ENCODE results near the gene SURF2. TPM values are rescaled to one million over a fixed set of nuclear protein-coding genes. Genes with fewer than 3 reads are reported as not detected.
A peak's percentile ranks its signal among the peaks of the same experiment; 100 is the strongest.

The SURF2 gene
- total and polyA plus RNA-seq, 9 of the 15 experiments (the other 6 are each of a cell fraction or from before 2014, with no cell fraction given): 5.5 to 82.5 (median 21.3) TPM

DNA sequence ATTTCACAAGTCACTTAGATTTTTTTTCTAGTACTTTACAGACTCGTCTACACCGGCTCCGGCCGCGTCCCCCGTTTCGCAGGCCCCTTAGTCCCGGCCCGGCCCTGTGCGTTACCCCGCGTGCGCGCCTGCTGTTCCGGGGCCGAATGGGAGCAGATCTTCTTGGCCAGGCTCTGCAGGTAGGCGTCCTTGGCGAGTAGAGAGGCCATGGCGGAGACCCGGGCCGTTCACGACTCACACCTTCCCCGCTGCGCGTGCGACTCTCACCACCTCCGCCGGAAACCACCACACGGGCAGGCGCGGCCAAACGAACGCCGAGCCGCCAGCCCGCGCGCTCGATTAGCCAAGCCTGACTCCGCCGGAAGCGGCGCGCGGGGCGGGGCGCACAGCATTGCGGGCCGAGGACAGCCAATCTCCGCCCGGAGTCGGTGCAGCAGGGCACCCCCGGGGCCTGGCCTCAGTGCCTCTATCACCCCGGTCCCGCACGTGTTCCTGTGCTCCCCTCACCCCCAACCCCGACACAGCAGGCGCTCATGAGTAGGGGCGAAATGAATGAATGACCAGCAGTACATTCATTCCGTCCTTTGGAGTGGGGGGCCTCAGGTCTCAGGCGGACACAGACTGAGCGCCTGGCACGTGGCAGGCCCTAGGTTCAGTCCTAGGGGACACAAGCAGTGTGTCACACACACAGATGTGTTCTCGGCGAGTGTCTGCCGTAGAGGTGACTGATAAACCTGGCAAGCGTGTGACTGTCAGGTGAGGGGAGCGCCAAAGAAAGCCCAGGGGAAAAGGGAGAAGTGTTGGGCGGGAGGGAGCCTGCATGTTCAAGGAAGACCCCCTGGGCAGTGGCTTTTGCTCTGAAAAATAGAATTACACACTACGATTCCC lies 20.2 kb upstream of the SURF2 start, which contains the start of gene SURF6 (continued):
- TF ChIP-seq CLOCK (CRISPR knock-in tag; IDR thresholded peaks at IDR 0.05; ENCODE audit: borderline replicate concordance): no peak
- no peak for TF ChIP-seq SIRT6 (IDR thresholded peaks at IDR 0.05; ENCODE audit: low read depth, low read length)
- TF ChIP-seq KDM4B (IDR thresholded peaks at IDR 0.05; ENCODE audit: borderline replicate concordance in 2 of 2, low read depth in 1 of 2): peak in 1 of 2 experiments; percentile 92; a peak in 1 of 4 replicates
- TF ChIP-seq ZNF395 (CRISPR knock-in tag; IDR thresholded peaks at IDR 0.05): peak; percentile 90
- no peak for TF ChIP-seq RBM34 (IDR thresholded peaks at IDR 0.05; ENCODE audit: borderline replicate concordance, insufficient read depth, low read length)
- TF ChIP-seq ZNF780A (CRISPR knock-in tag; IDR thresholded peaks at IDR 0.05): no peak
- no peak for TF ChIP-seq ZNF354B (CRISPR knock-in tag; IDR thresholded peaks at IDR 0.05)
- TF ChIP-seq PCBP1 (IDR thresholded peaks at IDR 0.05; ENCODE audit: low read depth, low read length, poor library complexity, severe bottlenecking): peak; percentile 82
- no peak for TF ChIP-seq TAL1 (IDR thresholded peaks at IDR 0.05)
- no peak for TF ChIP-seq NR0B1 (IDR thresholded peaks at IDR 0.05; ENCODE audit: partially characterized antibody)
- 0 out of 2 replicates have a peak, but pooled peaks have one; percentile 31 for TF ChIP-seq ZEB2 (IDR thresholded peaks at IDR 0.05)
- TF ChIP-seq POLR3A (IDR thresholded peaks at IDR 0.05; ENCODE audit: borderline replicate concordance, extremely low read depth, insufficient read depth, insufficient read length): no peak
- peak; percentile 73 for TF ChIP-seq JUN (IDR thresholded peaks at IDR 0.05; ENCODE audit: borderline replicate concordance, low read depth, low read length)
- no peak; the same call in 1 of the 2 replicates for TF ChIP-seq JUN (CRISPR knock-in tag; IDR thresholded peaks at IDR 0.05; ENCODE audit: borderline replicate concordance)
